WTC11 (cell line): ENCODE data around the gene SLC2A10. TPM values are rescaled to one million over a fixed set of nuclear protein-coding genes. Genes with fewer than 3 reads are reported as not detected.

Experiments used
- ATAC-seq: fragments of 200-7000 bp; cut with Tn5 transposase; 2 replicates; pipeline ENCODE4 v1.10.0; 2021; ENCODE audit warnings: mild to moderate bottlenecking, moderate library complexity
- CTCF ChIA-PET: fragments of 300-600 bp; sonication (Branson Sonifier 250); formaldehyde crosslinking; loops from one replicate; lab custom pipeline; 2021; ENCODE audit warnings: antibody characterized with exemption; lab: Charles Lee
- POLR2A ChIA-PET: fragments of 350-600 bp; sonication (Branson Sonifier 250); formaldehyde crosslinking; loops from one replicate; lab custom pipeline; 2021; ENCODE audit warnings: antibody characterized with exemption; lab: Charles Lee
- DNase-seq: peaks from one replicate; pipeline ENCODE4 v3.0.0; 2021; ENCODE audit warnings: low spot score
- H3K27ac Mint-ChIP-seq: 2 replicates; pipeline ENCODE4 v1.8.0; 2021; ENCODE audit warnings: mixed read lengths
- H3K27me3 Mint-ChIP-seq: 2 replicates; pipeline ENCODE4 v1.8.0; 2021; ENCODE audit warnings: low read depth, mild to moderate bottlenecking, moderate library complexity, mixed read lengths
- H3K36me3 Mint-ChIP-seq: 2 replicates; pipeline ENCODE4 v1.8.0; 2021; ENCODE audit warnings: mixed read lengths
- H3K4me1 Mint-ChIP-seq: 2 replicates; pipeline ENCODE4 v1.8.0; 2022; ENCODE audit warnings: mixed read lengths
- H3K4me3 Mint-ChIP-seq: 2 replicates; pipeline ENCODE4 v1.8.0; 2021; ENCODE audit warnings: mild to moderate bottlenecking, moderate library complexity, mixed read lengths
- H3K9me3 Mint-ChIP-seq: 2 replicates; pipeline ENCODE4 v1.8.0; 2021; ENCODE audit warnings: mixed read lengths
- ARID4B ChIP-seq: sonication (generic); formaldehyde crosslinking; IDR thresholded peaks from 2 replicates; pipeline ENCODE4 v1.8.0; 2023; ENCODE audit warnings: missing genetic modification reagents, mild to moderate bottlenecking, borderline replicate concordance
- CTCF ChIP-seq: fragments of 200-600 bp; IDR thresholded peaks from 2 replicates; pipeline ENCODE4 v1.8.0; 2022; ENCODE audit warnings: antibody characterized with exemption
- ESRRA ChIP-seq: sonication (generic); formaldehyde crosslinking; IDR thresholded peaks from 2 replicates; pipeline ENCODE4 v1.8.1; 2022; ENCODE audit warnings: mild to moderate bottlenecking, missing genetic modification reagents, borderline replicate concordance
- HMGXB4 ChIP-seq: sonication (generic); formaldehyde crosslinking; IDR thresholded peaks from 2 replicates; pipeline ENCODE4 v1.8.1; 2023; ENCODE audit warnings: mild to moderate bottlenecking, moderate library complexity, missing genetic modification reagents
- MLX ChIP-seq: sonication (generic); formaldehyde crosslinking; IDR thresholded peaks from 2 replicates; pipeline ENCODE4 v1.8.1; 2023; ENCODE audit warnings: mild to moderate bottlenecking, missing genetic modification reagents, moderate library complexity
- MYBL2 ChIP-seq: sonication (generic); formaldehyde crosslinking; IDR thresholded peaks from 2 replicates; pipeline ENCODE4 v1.8.1; 2023; ENCODE audit warnings: mild to moderate bottlenecking, moderate library complexity, missing genetic modification reagents
- NFYB ChIP-seq: sonication (generic); formaldehyde crosslinking; conservative IDR thresholded peaks from 2 replicates; pipeline ENCODE4 v1.8.0; 2022; ENCODE audit warnings: low read depth, missing genetic modification reagents
- NR2C2 ChIP-seq: sonication (generic); formaldehyde crosslinking; IDR thresholded peaks from 2 replicates; pipeline ENCODE4 v1.8.0; 2022; ENCODE audit warnings: mild to moderate bottlenecking, missing genetic modification reagents
- SMAD4 ChIP-seq: sonication (generic); formaldehyde crosslinking; IDR thresholded peaks from 2 replicates; pipeline ENCODE4 v1.8.0; 2022; ENCODE audit warnings: mild to moderate bottlenecking, missing genetic modification reagents
- ZNF416 ChIP-seq: fragments of 250-450 bp; sonication (Bioruptor Pico); IDR thresholded peaks from 2 replicates; pipeline ENCODE4 v1.9.0; 2021; ENCODE audit warnings: mild to moderate bottlenecking, inconsistent platforms
- total RNA-seq: library from RNA; stranded (reverse); gene quantifications from 3 replicates; pipeline ENCODE4 v1.2.3, GENCODE V29; 2021
- TF ChIP-seq, protein P1 (sequence below): fragments of 250-450 bp; sonication (Bioruptor Pico); conservative IDR thresholded peaks from 2 replicates; pipeline ENCODE4 v1.9.0; 2021; ENCODE audit warnings: mild to moderate bottlenecking
- TF ChIP-seq, protein P2 (sequence below): sonication (generic); formaldehyde crosslinking; conservative IDR thresholded peaks from 2 replicates; pipeline ENCODE4 v1.8.1; 2022; ENCODE audit warnings: mild to moderate bottlenecking, missing genetic modification reagents
- TF ChIP-seq, protein P3 (sequence below): sonication (generic); formaldehyde crosslinking; IDR thresholded peaks from 2 replicates; pipeline ENCODE4 v1.8.1; 2023; ENCODE audit warnings: mild to moderate bottlenecking, missing genetic modification reagents

Gene SLC2A10
- total RNA-seq, 1 experiment from 2014 or later, result 8.0 TPM

DNA sequence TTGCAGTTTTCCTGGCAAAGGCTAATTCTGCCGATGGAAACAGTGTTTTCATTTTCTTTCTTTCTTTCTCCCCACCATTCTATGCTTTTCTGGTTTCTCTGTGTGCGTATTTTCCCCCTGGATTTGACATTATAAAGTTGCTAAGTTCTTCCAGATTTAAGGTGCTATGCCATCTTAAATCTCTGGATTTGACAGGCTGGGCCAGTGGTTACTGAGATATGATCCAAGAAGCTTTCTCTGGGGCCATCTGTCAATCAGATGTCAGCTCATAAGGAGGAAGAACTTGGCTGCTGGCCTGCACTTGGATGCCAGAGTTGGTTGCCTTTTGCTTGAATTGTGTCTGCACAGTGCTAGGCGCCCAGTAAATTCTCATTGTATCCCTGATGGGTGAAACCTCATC, 39.7 kb downstream of the SLC2A10 start (continued):
- TF ChIP-seq ARID4B (CRISPR knock-in tag) (no peak), SMAD4 (no peak), NR2C2 (CRISPR knock-in tag) (no peak), MYBL2 (CRISPR knock-in tag) (no peak), ZNF416 (CRISPR knock-in tag) (no peak)
- TF ChIP-seq, protein P1, sequence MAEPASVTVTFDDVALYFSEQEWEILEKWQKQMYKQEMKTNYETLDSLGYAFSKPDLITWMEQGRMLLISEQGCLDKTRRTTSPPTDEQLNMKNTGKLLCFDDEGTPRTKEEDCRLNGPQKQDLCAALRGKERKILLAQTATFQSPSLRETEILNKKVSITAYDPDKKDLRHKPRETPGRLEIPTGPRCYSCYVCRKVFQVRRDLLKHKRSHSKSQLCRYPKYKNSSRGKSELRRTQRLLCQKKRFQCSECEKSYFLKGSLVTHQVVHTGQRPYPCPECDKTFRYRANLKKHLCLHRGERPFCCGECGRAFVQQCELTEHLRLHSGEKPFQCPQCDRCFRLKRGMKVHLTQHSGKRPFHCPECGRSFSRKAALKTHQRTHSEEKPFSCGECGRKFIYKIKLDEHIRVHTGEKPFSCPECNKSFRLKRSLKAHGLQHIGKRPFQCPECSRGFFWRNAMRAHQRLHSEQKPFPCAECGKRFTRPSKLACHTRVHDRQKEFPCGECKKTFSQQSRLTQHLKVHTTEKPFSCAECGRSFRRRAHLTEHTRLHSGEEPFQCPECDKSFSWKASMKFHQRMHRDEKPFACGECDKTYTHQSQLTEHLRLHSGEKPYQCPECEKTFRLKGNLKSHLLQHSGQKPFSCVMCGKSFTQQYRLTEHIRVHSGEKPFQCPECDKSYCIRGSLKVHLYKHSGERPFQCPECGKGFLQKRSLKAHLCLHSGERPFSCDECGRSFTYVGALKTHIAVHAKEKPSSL, result no peak
- TF ChIP-seq, protein P2, sequence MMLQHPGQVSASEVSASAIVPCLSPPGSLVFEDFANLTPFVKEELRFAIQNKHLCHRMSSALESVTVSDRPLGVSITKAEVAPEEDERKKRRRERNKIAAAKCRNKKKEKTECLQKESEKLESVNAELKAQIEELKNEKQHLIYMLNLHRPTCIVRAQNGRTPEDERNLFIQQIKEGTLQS, result no peak
- TF ChIP-seq, protein P3, sequence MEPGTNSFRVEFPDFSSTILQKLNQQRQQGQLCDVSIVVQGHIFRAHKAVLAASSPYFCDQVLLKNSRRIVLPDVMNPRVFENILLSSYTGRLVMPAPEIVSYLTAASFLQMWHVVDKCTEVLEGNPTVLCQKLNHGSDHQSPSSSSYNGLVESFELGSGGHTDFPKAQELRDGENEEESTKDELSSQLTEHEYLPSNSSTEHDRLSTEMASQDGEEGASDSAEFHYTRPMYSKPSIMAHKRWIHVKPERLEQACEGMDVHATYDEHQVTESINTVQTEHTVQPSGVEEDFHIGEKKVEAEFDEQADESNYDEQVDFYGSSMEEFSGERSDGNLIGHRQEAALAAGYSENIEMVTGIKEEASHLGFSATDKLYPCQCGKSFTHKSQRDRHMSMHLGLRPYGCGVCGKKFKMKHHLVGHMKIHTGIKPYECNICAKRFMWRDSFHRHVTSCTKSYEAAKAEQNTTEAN (CRISPR knock-in tag), result no peak

GRCh38 chr20:46751856-46752255, 42.4 kb downstream of the SLC2A10 start:
- Mint-ChIP-seq H3K36me3 (no peaks in the 10 kb centered on the region), H3K4me1 (no peaks in the 10 kb centered on the region), H3K9me3 (no peaks in the 10 kb centered on the region), H3K27me3 (peaks cover 3% of the 10 kb centered on the region; the same call in 1 of the 2 replicates), H3K27ac (no peak overlapping the region), H3K4me3 (no peak overlapping the region)
- DNase-seq (no peak), ATAC-seq (0 out of 2 replicates have a peak, but pooled peaks have one; percentile 22)
- CTCF ChIA-PET, result interaction anchor here (0.8 to 2.6 kb wide), 13 partner anchors 17 to 455 kb away, joined by 3 to 13 read pairs (median 5); no protein-coding TSS in a partner anchor
- TF ChIP-seq HMGXB4 (no peak), NFYB (CRISPR knock-in tag) (0 out of 2 replicates have a peak, but pooled peaks have one; percentile 16), ESRRA (CRISPR knock-in tag) (no peak)
- POLR2A ChIA-PET, result no interaction called here

- Mint-ChIP-seq H3K4me1 (no peaks in the 10 kb centered on the region), H3K27me3 (peaks cover 3% of the 10 kb centered on the region; the same call in 1 of the 2 replicates), H3K36me3 (no peaks in the 10 kb centered on the region), H3K9me3 (no peaks in the 10 kb centered on the region), H3K27ac (no peak overlapping the region), H3K4me3 (peak overlapping the region; percentile 50; the same call in 1 of the 2 replicates)
- ATAC-seq (peak; percentile 41), DNase-seq (peak; percentile 73)
- TF ChIP-seq CTCF (peak; percentile 77), MLX (CRISPR knock-in tag) (no peak)
- ChIA-PET POLR2A (no interaction called here), CTCF (interaction anchor here (0.6 to 2.8 kb wide), 47 partner anchors 10 to 687 kb away, joined by 3 to 18 read pairs (median 4); no protein-coding TSS in a partner anchor)
Measured at GRCh38 chr20:46752728-46753127, 43.3 kb downstream of the SLC2A10 start.
